H1 (cell line): Measurements from ENCODE around the gene GALNT2. TPM values are rescaled to one million over a fixed set of nuclear protein-coding genes. Genes with fewer than 3 reads are reported as not detected.

Experiments
- CTCF ChIA-PET: fragments of 300-600 bp; sonication (Branson Sonifier 250); formaldehyde crosslinking; loops from one replicate; lab custom pipeline; 2021; ENCODE audit not compliant: partially characterized antibody; lab: Charles Lee
- POLR2A ChIA-PET: fragments of 300-600 bp; sonication (Branson Sonifier 250); formaldehyde crosslinking; loops from one replicate; lab custom pipeline; 2021; ENCODE audit warnings: inconsistent platforms; ENCODE audit not compliant: partially characterized antibody; lab: Charles Lee
- DNase-seq, 2 experiments: peaks; one replicate each; pipeline versions ENCODE4 v3.0.0 to v3.0.0-alpha.2; 2010 to 2022; ENCODE audit warnings: low spot score in 2 of 2, low read depth in 1 of 2, mixed read lengths in 1 of 2
- FAIRE-seq: peaks from 2 replicates; lab custom pipeline; 2011; peaks lifted over from hg19 to GRCh38; lab: Jason Lieb, UNC
- H2AFZ ChIP-seq: 2 replicates; pipeline ENCODE4 v1.8.1; 2012; ENCODE audit warnings: low read length, inconsistent platforms
- H2AK5ac ChIP-seq: 2 replicates; pipeline ENCODE4 v1.6.1; 2013; ENCODE audit warnings: low read depth, low read length
- H2BK120ac ChIP-seq: replicated peaks from 2 replicates; pipeline ENCODE3; 2013; ENCODE audit warnings: low read depth, low read length, inconsistent platforms
- H2BK12ac ChIP-seq: 2 replicates; pipeline ENCODE4 v1.6.1; 2013; ENCODE audit warnings: low read depth, low read length
- H2BK15ac ChIP-seq: 2 replicates; pipeline ENCODE4 v1.6.1; 2013; ENCODE audit warnings: low read length
- H2BK20ac ChIP-seq: 2 replicates; pipeline ENCODE4 v1.6.1; 2013; ENCODE audit warnings: low read length
- H2BK5ac ChIP-seq: 2 replicates; pipeline ENCODE4 v1.6.1; 2013; ENCODE audit warnings: low read depth, low read length
- H3K14ac ChIP-seq: 2 replicates; pipeline ENCODE4 v1.6.1; 2013; ENCODE audit warnings: inconsistent platforms; ENCODE audit not compliant: insufficient read length
- H3K18ac ChIP-seq: 2 replicates; pipeline ENCODE4 v1.6.1; 2013; ENCODE audit warnings: low read length; ENCODE audit errors: extremely low read depth
- H3K23ac ChIP-seq: 2 replicates; pipeline ENCODE4 v1.6.1; 2013; ENCODE audit warnings: inconsistent platforms; ENCODE audit not compliant: insufficient read length
- H3K23me2 ChIP-seq: 2 replicates; pipeline ENCODE4 v1.6.1; 2013; ENCODE audit warnings: low read depth, low read length
- H3K27ac ChIP-seq: 2 replicates; pipeline ENCODE4 v1.6.1; 2011; ENCODE audit warnings: low read depth, low read length, inconsistent platforms
- H3K27me3 ChIP-seq, 4 experiments: replicated peaks in 1 of 4; 1 replicate in 1 of 4; 2 replicates in 3 of 4; pipeline versions ENCODE4 v1.6.1 to v1.8.1; 2011 to 2013; ENCODE audit warnings: low read length in 3 of 4, mild to moderate bottlenecking in 3 of 4, inconsistent platforms in 2 of 4, mixed read lengths in 2 of 4, moderate library complexity in 1 of 4; ENCODE audit not compliant: control insufficient read depth in 3 of 4, insufficient read depth in 3 of 4; ENCODE audit errors: extremely low read depth in 1 of 4
- H3K36me3 ChIP-seq, 4 experiments: 2 replicates each; pipeline versions ENCODE4 v1.6.1 to v1.8.1; 2011 to 2013; ENCODE audit warnings: mild to moderate bottlenecking in 4 of 4, low read length in 3 of 4, moderate library complexity in 2 of 4, control low read depth in 1 of 4, inconsistent platforms in 1 of 4; ENCODE audit not compliant: insufficient read depth in 4 of 4, control insufficient read depth in 2 of 4
- H3K4ac ChIP-seq: replicated peaks from 2 replicates; pipeline ENCODE3; 2013; ENCODE audit warnings: low read length, low read depth, mixed read lengths, inconsistent platforms; ENCODE audit not compliant: insufficient read length
- H3K4me1 ChIP-seq, 4 experiments: replicated peaks in 1 of 4; 1 replicate in 1 of 4; 2 replicates in 3 of 4; pipeline versions ENCODE4 v1.6.1 to v1.8.1; 2011 to 2013; ENCODE audit warnings: low read length in 3 of 4, inconsistent platforms in 2 of 4, mixed read lengths in 1 of 4; ENCODE audit not compliant: insufficient read depth in 4 of 4, control insufficient read depth in 3 of 4
- H3K4me2 ChIP-seq, 2 experiments: 2 replicates each; pipeline versions ENCODE4 v1.6.1 to v1.8.1; 2011 to 2013; ENCODE audit warnings: low read depth in 2 of 2, low read length in 2 of 2, control low read depth in 1 of 2, inconsistent platforms in 1 of 2, mild to moderate bottlenecking in 1 of 2; ENCODE audit not compliant: insufficient read depth in 1 of 2
- H3K4me3 ChIP-seq, 4 experiments: fragments of 200-600, 300-600 bp in 1 of 4; sonication (generic), shearing (Covaris generic), sonication (Bioruptor Twin) in 1 of 4; 2 replicates each; pipeline versions ENCODE4 v1.5.1 to v1.8.1; 2011 to 2016; ENCODE audit warnings: low read length in 4 of 4, low read depth in 3 of 4, control low read depth in 2 of 4, inconsistent platforms in 2 of 4, mild to moderate bottlenecking in 2 of 4, mixed read lengths in 1 of 4, moderate library complexity in 1 of 4; ENCODE audit not compliant: insufficient read depth in 2 of 4; ENCODE audit errors: extremely low read depth in 1 of 4
- H3K56ac ChIP-seq: replicated peaks from 2 replicates; pipeline ENCODE3; 2013; ENCODE audit warnings: low read depth, mild to moderate bottlenecking, mixed read lengths, low read length, inconsistent platforms; ENCODE audit not compliant: insufficient read length
- H3K79me1 ChIP-seq: 2 replicates; pipeline ENCODE4 v1.6.1; 2013; ENCODE audit warnings: low read depth, low read length, control low read depth
- H3K79me2 ChIP-seq, 2 experiments: 2 replicates each; pipeline versions ENCODE4 v1.6.1 to v1.8.1; 2012 to 2013; ENCODE audit warnings: low read length in 2 of 2, mild to moderate bottlenecking in 2 of 2, inconsistent platforms in 1 of 2; ENCODE audit not compliant: insufficient read depth in 2 of 2, control insufficient read depth in 1 of 2
- H3K9ac ChIP-seq, 4 experiments: replicated peaks in 1 of 4; 1 replicate in 1 of 4; 2 replicates in 3 of 4; pipeline versions ENCODE4 v1.6.1 to v1.8.1; 2011 to 2013; ENCODE audit warnings: low read depth in 3 of 4, low read length in 3 of 4, control low read depth in 2 of 4, mild to moderate bottlenecking in 2 of 4, moderate library complexity in 2 of 4, inconsistent platforms in 1 of 4; ENCODE audit errors: extremely low read depth in 1 of 4
- H3K9me3 ChIP-seq, 2 experiments: 2 replicates each; pipeline versions ENCODE4 v1.6.1 to v1.8.1; 2012 to 2013; ENCODE audit warnings: mild to moderate bottlenecking in 2 of 2, moderate library complexity in 2 of 2, control low read depth in 1 of 2, inconsistent platforms in 1 of 2, low read depth in 1 of 2, low read length in 1 of 2, mixed read lengths in 1 of 2; ENCODE audit not compliant: insufficient read depth in 2 of 2
- H4K20me1 ChIP-seq, 2 experiments: replicated peaks in 1 of 2; 2 replicates each; pipeline versions ENCODE3 to v1.8.1; 2011 to 2013; ENCODE audit warnings: inconsistent platforms in 2 of 2, low read length in 2 of 2, mild to moderate bottlenecking in 1 of 2; ENCODE audit not compliant: insufficient read depth in 2 of 2, control insufficient read depth in 1 of 2
- H4K5ac ChIP-seq: 2 replicates; pipeline ENCODE4 v1.6.1; 2013; ENCODE audit warnings: low read length, low read depth, mixed read lengths, inconsistent platforms; ENCODE audit not compliant: insufficient read length
- H4K8ac ChIP-seq: 2 replicates; pipeline ENCODE4 v1.8.0; 2013; ENCODE audit warnings: mild to moderate bottlenecking, moderate library complexity, low read length, inconsistent platforms; ENCODE audit not compliant: insufficient read depth; ENCODE audit errors: extremely low read depth
- H4K91ac ChIP-seq: replicated peaks from 2 replicates; pipeline ENCODE3; 2013; ENCODE audit warnings: low read length, mixed read lengths, inconsistent platforms; ENCODE audit not compliant: insufficient read length
- CHD1 ChIP-seq: IDR thresholded peaks from 2 replicates; pipeline ENCODE4 v1.6.1; 2012; ENCODE audit warnings: low read depth, low read length, improper control_type of control experiment
- FOSL1 ChIP-seq: IDR thresholded peaks from 2 replicates; pipeline ENCODE4 v1.6.1; 2011; ENCODE audit warnings: mild to moderate bottlenecking, low read depth, low read length, moderate library complexity; ENCODE audit not compliant: insufficient read depth
- MAX ChIP-seq: IDR thresholded peaks from 2 replicates; pipeline ENCODE4 v1.6.1; 2012; ENCODE audit warnings: inconsistent platforms
- SIX5 ChIP-seq: IDR thresholded peaks from 2 replicates; pipeline ENCODE4 v1.6.1; 2011; ENCODE audit warnings: mild to moderate bottlenecking, low read depth, low read length
- WGBS, 2 experiments: shearing (Covaris generic) in 1 of 2; methylation state at CpG; one replicate each; pipeline versions ENCODE4 v1.1.6 to v1.1.7; 2013 to 2015; ENCODE audit warnings: low lambda C conversion rate in 2 of 2, mixed read lengths in 2 of 2, inconsistent platforms in 1 of 2, low coverage in 1 of 2, missing lambda C conversion rate in 1 of 2; ENCODE audit not compliant: insufficient replicate concordance in 2 of 2, insufficient coverage in 1 of 2, insufficient read length in 1 of 2; ENCODE audit errors: extremely low coverage in 1 of 2, missing lambda C conversion rate in 1 of 2; 5-methylcytosine and 5-hydroxymethylcytosine counted together
- polyA plus RNA-seq, 7 experiments: library from polyadenylated mRNA; depleted of rRNA in 3 of 7; stranded (reverse) in 5 of 7; unstranded in 2 of 7; fragments of >200 nt in 5 of 7; fragments of 200-250 nt in 2 of 7; gene quantifications; 1 replicate in 5 of 7; 2 replicates in 1 of 7; 4 replicates in 1 of 7; pipeline versions ENCODE4 v1.2.1 to v1.2.3, GENCODE V29; 2011 to 2013; ENCODE audit warnings: missing spikeins in 2 of 7, mixed read lengths in 2 of 7
- total RNA-seq: library from RNA; stranded (reverse); fragmentation: NEBNext Ultra II Directional; extraction: Animal tissue kit (Norgen Biotek cat#: 25700); gene quantifications from 2 replicates; pipeline ENCODE4 v1.2.1, GENCODE V29; 2021

Gene GALNT2
- total and polyA plus RNA-seq, 2 of the 8 experiments (the other 6 are each of a cell fraction or from before 2014, with no cell fraction given) = 34.5 to 75.3 TPM

DNA sequence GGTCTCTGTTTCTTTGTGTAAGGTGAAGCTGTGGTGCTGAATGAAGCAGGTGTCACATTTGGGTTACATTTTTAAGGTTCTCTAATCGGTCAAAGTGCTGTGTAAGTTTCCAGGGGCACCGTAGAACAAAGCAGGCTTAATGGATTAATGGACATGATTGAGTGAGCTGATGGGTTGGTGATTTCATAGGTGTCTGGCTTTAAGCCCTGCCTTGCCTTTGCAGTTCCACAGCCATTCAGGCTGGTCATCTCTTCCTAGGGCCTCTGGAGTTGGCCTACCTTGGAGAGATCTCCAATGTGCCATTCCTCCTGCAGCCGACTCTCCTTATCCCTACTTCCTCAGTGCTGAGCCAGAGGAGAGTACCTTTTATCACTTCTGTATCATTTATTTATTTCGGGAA is 15.2 kb downstream of the GALNT2 start:
- POLR2A ChIA-PET = interaction anchor here (0.9 kb wide), 1 partner anchor 12 kb away, joined by 3 read pairs; no protein-coding TSS in a partner anchor
- Histone ChIP-seq H2BK20ac (no peak overlapping the region), H2AFZ (no peak overlapping the region), H2BK5ac (no peak overlapping the region), H2BK120ac (no peak overlapping the region), H3K79me1 (peaks cover 34% of the 10 kb centered on the region), H3K4ac (no peak overlapping the region), H3K4me1 (peaks cover 0 to 20% (median 6%) of the 10 kb centered on the region in 4 experiments; a peak in 5 of 7 replicates), H3K36me3 (no peaks in the 10 kb centered on the region), H2AK5ac (no peak overlapping the region), H3K9ac (no peak overlapping the region), H3K4me2 (no peak overlapping the region), H4K5ac (no peak overlapping the region), H3K18ac (no peak overlapping the region), H2BK12ac (no peak overlapping the region), H4K20me1 (peaks cover 11 to 14% of the 10 kb centered on the region in 2 experiments), H3K4me3 (no peak overlapping the region), H3K23me2 (no peaks in the 10 kb centered on the region), H3K79me2 (peaks cover 13 to 98% of the 10 kb centered on the region in 2 experiments; a peak in 3 of 4 replicates), H3K23ac (no peak overlapping the region), H3K27ac (no peak overlapping the region), H3K27me3 (no peaks in the 10 kb centered on the region), H4K91ac (no peak overlapping the region), H4K8ac (no peak overlapping the region), H3K9me3 (peaks cover 8 to 9% of the 10 kb centered on the region in 2 experiments; a peak in 3 of 4 replicates), H2BK15ac (no peak overlapping the region), H3K56ac (no peak overlapping the region), H3K14ac (no peak overlapping the region)
- no peak for FAIRE-seq
- TF ChIP-seq CHD1 = no peak
- no peak for TF ChIP-seq FOSL1
- no peak for TF ChIP-seq MAX
- no peak for TF ChIP-seq SIX5
- 87% methylated on average over 4 of the region's 4 CpGs; no CpG with 5 or more reads in 1 of the 2 experiments for WGBS, 2 experiments
- DNase-seq = no peak
- CTCF ChIA-PET = interaction anchor here (1.3 to 2.8 kb wide), 4 partner anchors 11 to 86 kb away, joined by 3 to 8 read pairs (median 4); no protein-coding TSS in a partner anchor
